Measurements from ENCODE around the gene NOL9.

Gene NOL9

DNA sequence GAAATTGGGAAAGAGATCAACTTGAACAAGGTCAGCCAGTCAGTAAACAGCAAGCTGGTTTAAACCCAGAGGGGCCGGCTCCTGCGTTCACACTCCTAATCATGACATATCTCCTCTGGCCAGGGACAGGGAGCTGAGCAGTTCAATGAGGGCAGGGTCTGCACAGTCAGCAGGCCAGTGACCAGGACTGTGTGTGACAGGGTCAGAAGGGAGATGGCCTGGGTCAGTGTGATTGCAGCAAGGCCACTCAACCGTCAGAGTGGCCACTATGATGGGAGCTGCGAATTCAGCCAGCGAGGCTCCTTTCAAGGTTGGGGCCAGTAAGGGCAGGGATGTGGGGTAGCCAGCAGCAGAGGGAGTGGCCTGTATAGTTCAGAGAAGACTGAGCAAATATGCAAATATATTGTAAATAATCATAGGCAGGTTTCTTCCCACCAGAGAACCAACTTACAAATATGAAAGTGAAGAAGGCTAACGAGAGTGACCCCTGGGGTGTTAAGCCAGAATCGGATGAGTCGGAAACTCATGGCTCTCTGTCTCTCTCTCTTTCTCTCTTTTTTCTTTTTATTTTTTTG is 20.0 kb downstream of the NOL9 start:
- DNase-seq (ENCODE audit: low read depth, low spot score) = no peak

DNA sequence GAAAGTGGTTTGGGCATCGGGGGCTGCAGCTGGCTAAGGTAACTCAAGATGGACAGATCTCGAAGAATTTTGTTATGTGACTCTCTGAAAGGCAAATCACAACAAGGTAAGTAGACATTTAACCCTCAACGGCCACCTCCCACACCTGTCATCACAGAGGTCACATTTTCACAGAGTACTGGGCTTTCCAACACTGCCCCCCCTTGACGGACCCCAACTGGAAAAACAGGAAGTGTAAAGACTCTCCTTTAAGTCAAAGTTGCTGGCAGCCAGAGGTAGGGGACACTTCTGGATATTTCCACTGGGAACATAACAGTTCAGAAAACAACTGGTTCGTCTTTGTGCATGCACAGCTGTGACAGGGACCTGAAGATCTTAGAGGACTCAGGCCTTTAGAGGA is 22.3 kb downstream of the NOL9 start:
- no peak overlapping the region for H3K4me3 ChIP-seq (ENCODE audit: low read length)
- no peak for DNase-seq (ENCODE audit: low read depth, low spot score)

More for the DNA sequence above, 20.0 kb downstream of the NOL9 start:
- no peak overlapping the region for H3K4me3 ChIP-seq (ENCODE audit: low read length)

DNA sequence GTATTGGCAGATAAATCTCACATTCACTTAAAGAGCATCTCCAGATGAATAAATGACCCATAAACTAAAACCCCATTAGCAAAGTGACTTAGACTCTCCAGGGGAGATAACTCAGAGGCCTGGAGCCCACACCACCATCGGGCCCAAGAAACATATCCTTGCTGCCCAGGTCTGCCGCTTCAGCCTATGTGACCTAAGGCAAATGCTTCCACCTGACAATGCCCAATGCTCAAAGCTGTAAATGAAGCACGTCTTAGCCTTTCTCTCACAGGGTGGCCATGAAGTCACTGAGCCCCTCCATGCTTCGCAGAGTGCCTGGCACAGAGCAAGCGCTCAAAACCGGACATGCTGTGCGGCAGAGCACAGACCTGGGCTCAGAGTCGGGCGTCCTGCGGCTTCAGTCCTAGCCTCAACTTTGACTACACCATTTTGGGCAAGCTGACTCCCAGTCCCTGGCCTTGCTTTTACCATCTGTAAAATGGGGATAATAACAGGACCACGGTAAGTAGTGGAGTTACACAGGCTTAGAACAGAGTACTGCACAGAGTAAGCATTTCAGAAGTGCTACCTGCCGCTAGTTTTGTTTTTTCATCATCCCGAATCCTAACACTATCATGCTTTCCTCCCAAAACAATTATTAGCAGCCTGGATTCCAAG is 23.7 kb downstream of the NOL9 start:
- no peak for DNase-seq (ENCODE audit: low read depth, low spot score)
- no peak overlapping the region for H3K4me3 ChIP-seq (ENCODE audit: low read length)

DNA sequence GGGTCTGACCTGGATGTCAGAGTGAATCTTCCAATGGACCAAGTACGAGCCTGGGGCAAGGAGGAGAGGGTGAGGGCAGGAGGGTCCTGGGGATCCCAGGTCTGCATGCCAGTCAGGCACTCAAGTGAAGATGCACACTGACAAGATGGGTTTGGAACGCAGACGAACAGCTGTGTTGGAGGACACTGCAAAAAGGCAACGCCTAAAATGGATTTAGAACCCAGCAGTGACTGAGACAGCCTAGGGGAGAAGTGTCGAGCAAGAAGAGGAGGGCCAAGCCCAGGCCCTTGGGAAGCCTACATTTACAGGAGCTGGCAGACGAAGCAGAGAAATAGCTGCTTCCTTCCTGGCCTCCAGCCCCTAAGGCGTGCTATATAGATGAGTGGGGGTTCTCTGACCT is 25.8 kb downstream of the NOL9 start:
- H3K4me3 ChIP-seq (ENCODE audit: low read length) = no peak overlapping the region
- DNase-seq (ENCODE audit: low read depth, low spot score) = no peak

DNA sequence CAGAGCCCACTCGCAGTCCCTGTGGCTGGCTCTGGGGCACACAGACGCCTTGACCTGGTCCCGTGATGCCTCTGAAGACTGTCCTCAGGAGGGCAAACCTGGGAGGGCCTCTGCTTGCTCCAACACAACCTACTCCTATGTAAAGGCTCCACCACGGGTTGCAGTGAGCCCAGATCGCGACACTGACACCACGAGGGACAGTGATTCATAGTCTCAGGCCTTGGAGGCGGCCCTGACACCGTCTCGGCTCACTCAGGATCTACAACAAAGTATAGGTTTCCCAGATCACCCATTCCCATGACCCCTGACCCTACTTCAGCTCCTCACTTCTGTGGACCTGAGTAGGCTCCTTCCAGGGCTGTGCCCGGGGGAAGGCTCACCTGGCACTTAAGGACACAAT is 28.0 kb downstream of the NOL9 start:
- DNase-seq (ENCODE audit: low read depth, low spot score) = no peak
- no peak overlapping the region for H3K4me3 ChIP-seq (ENCODE audit: low read length)

DNA sequence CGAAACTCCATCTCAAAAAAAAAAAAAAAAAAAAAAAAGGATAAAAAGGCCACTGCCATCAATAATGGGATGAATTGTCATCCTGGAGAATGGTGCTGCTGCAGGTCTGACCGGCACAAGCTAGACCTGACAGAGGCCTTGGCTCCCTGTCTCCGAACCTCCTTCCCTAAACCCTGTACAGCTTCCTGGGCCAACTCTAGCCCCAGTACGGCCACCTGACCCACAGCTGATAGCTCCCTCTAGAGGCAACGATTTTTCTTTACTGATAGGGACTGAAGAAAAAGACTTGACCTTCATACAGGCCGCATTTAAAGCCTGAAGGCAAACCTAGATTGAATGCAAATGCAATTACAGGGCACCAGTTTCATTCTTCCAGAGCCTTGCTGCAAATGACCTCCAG is 30.7 kb downstream of the NOL9 start:
- H3K4me3 ChIP-seq (ENCODE audit: low read length) = no peak overlapping the region
- DNase-seq (ENCODE audit: low read depth, low spot score) = no peak

DNA sequence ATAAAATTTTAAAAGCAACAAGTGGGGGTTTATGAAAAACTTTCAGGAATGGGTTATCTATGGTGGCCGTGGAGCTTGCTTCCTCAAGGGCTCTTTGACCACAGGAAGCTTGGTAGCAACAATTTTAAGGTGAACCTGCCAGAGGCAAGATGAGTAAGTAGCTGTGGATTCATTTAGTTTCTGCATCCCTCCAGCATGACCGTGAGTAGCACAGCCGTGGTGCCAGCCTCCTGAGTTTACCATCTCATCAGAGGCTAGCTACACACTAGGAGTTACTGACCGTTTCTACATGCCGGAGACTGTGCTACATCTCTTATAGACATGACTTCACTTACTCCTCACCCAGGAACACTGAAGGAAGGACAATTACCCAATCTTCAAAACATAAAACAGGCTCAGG is 32.8 kb downstream of the NOL9 start:
- no peak for DNase-seq (ENCODE audit: low read depth, low spot score)

DNA sequence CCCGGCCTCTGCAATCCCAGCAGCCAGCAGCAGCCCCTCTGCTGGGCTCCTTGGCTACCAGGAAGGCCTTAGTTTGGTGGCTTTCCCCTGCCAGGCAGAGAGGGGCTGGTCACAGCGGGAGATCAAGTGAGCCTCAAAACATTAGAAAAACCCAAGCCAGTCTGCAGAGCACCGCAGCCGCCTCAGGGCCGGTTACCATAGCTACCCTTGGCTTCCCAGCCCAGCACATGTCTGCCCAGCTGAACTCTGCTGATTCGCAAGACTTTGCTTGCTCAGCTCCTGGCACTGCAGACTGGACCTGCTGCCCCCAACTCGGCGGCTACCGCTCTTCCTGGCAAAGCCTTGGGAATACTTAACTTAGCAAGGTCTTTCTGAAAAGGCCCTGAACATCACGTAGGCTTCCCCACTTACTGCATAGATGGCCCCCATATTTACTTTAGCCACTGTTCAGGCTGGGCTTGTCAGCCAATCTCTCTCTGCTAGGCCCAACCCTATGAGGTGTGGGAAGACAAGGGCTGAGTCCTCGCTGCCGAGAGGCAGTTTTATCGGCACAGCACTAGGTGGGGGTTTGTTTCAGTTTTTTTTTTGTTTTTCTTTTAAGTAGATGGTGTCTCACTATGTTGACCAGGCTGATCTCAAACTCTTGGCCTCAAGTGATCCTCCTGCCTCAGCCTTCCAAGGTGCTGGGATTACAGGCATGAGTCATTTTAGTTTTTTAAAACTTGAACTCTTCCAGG is 34.2 kb downstream of the NOL9 start:
- no peak overlapping the region for H3K4me3 ChIP-seq (ENCODE audit: low read length)
- DNase-seq (ENCODE audit: low read depth, low spot score) = no peak

More for the DNA sequence above, 32.8 kb downstream of the NOL9 start:
- H3K4me3 ChIP-seq (ENCODE audit: low read length) = no peak overlapping the region

DNA sequence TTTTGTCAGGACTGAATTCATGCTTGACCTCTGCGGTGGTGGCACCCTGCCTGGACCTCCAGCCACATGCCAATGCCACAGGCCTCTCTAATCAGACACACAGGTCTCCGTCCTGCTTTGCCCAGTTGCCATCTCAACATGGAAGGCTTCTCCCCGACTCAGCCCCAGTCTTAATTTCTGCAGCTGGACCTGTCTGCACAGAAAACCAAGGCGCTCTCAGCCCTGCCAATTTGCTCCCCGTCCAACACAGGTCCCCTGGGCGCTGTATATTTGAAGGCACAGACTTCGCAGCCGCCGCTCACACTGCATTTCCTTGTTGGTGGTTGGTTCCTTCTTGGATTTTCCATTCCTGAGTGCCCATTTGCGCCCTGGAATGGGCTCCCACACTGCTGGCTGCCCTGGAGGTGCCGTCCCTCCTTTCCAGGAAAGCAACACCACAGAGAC is 34.8 kb downstream of the NOL9 start:
- no peak overlapping the region for H3K4me3 ChIP-seq (ENCODE audit: low read length)
- no peak for DNase-seq (ENCODE audit: low read depth, low spot score)

DNA sequence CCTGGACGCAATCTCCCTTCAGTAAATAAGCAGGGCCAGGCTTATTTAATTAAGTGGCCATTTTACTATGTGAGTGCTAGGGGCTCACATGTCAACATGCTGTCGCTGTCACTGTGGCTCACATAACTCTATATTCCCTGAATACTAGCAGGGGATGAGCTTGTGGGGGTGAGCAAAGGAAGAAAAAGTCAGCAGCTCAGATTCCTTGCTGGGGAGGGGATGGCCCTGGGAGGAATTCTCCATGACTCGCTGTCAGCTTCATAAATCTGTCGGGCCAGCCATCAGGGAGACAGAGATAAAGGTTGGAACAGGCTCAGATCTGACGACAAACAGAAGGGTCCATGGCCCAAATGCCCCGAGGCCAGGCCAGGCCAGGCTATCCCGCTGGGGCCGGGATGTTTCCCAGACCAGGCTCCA is 36.9 kb downstream of the NOL9 start:
- H3K4me3 ChIP-seq (ENCODE audit: low read length) = no peak overlapping the region
- no peak for DNase-seq (ENCODE audit: low read depth, low spot score)

DNA sequence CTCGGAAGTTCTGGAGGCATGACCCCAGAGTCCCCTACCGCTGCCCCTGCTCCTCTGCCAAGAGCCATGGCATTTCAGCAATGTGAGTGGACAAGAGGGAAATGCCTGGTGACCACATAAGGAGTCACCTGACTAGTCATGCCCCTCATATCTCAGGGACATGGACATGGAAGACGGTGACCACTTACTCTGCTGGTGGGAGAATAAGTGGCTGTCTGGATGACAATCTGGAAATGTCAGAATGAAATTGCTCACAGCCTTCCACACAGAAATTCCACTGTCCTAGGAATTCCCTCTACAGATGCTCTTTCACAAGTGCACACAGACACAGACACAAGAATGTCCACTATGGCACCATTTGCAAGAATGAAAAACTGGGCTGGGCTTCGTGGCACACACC is 38.5 kb downstream of the NOL9 start:
- no peak for DNase-seq (ENCODE audit: low read depth, low spot score)
- H3K4me3 ChIP-seq (ENCODE audit: low read length) = no peak overlapping the region

DNA sequence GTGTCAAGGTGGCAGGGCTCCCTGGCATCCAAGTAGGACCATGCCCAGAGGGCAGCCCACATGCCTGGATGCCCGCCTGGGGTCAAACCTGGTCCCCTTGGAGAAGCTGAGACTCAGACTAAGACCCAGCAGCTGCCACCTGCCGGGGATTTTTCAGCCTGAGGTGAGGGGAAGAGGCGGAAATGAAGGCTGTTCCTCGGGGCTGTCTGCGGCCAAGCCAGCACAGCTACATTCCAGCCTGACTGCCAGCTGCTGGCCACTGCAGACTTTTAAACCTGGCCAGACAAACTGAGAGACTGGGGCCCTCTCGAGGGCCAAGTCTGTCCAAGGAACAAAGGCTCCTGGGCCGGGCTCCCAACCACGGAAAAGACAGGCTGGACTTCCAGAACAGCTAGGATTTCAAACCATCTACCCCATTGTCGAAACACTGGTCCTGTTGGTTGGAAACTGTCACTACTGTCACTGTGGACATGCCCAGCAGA is 41.0 kb downstream of the NOL9 start:
- no peak overlapping the region for H3K4me3 ChIP-seq (ENCODE audit: low read length)
- DNase-seq (ENCODE audit: low read depth, low spot score) = no peak

DNA sequence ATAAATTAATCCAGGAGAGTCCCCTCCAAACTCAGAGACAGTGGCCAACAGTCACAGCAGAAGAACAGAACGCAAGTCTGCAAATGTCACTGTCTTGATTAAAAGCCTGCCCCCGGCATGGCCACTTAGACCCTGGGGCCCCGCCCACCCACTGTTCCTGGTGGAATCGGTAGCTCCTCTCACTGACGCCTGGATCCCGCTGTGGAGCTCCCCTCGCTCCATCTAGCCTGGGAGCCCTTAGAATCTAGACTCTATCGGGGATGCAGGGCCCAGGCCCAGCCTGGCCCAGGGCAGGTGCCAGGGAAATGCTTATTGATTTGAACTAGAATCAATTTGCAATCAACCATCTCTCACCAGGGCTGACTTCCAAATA is 41.4 kb downstream of the NOL9 start:
- no peak overlapping the region for H3K4me3 ChIP-seq (ENCODE audit: low read length)
- no peak for DNase-seq (ENCODE audit: low read depth, low spot score)

DNA sequence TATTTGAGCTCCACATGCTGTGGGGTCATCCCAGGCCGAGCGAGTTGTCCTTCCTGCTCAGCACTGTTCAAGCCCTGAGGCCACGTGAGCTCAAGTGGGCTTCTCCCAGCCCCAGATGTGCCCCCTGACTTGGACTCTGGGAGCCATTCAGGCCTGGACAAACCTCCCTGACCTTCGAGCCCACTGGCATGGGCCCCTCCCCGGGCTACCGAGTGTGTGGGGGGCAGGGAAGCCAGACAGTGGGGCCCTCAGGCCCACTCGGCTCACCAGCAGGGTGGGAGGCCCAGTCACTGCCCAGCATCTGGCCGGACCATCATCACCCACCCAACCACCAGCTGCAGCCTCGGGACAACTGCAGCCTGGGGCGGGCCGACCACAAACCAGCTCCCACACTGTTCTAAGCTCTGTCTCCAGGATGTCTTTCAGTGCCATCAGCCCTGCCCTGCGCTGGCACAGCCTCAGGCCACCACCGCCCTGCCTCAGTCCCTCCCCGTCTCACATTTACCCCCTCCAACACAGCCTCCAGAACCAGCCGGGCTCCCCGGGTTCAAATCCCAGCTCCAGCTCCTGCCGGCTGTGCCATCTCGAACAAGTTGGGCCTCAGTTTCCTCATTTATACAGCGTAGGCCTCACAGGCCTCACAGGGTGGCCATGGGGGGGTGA is 41.9 kb downstream of the NOL9 start:
- no peak for DNase-seq (ENCODE audit: low read depth, low spot score)
- no peak overlapping the region for H3K4me3 ChIP-seq (ENCODE audit: low read length)

DNA sequence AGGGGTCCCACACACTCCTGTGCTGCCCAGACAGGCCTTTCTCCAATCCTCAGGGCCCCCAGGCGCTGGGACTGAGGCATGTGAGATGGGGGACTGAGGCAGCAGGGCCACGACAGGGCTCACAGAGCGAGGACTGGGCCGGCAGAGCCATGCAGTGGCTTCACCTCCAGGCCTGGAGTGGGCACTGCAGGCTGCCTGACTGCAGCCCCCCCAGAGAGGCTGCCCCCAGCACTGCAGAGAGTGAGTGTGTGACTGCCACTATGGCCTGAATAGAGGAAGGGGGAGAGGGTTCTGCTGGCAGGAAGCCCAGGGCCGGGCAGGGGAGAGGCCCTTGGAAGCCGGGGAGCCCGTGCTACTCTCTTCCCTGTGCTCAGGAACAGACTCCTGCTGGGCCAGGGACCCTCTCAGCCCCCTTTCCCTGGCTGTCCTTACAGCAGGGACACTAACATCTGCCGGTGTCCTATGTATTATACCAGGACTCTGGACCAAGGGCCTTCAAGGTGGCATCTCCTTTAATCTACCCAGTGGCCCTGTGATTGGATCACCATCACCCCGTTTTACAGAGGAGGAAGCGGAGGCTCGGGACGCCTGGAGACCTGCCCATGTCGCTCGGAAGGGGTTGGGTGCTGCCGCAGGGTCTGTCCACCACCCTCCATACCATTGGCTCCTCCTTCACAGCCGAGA is 42.6 kb downstream of the NOL9 start:
- H3K4me3 ChIP-seq (ENCODE audit: low read length) = no peak overlapping the region
- DNase-seq (ENCODE audit: low read depth, low spot score) = no peak

DNA sequence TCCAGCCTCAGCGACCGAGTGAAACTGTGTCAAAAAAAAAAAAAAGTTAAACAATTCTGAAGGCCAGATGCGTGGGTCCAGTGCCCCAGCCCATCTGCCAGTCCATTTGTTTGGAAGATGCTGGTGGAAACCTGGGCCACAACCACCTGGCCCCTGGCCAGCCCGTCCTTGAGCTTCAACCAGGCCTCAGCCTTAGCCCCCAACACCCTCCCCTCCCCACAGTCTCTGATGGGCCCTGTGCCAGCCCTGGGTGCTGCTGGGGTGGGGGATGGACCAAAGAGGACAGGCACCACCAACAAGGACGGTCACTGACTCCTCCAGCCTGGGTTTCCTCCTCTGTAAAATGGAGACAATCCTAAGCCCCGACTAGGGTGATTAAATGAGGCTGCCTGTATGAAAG is 43.3 kb downstream of the NOL9 start:
- no peak for DNase-seq (ENCODE audit: low read depth, low spot score)
- no peak overlapping the region for H3K4me3 ChIP-seq (ENCODE audit: low read length)

DNA sequence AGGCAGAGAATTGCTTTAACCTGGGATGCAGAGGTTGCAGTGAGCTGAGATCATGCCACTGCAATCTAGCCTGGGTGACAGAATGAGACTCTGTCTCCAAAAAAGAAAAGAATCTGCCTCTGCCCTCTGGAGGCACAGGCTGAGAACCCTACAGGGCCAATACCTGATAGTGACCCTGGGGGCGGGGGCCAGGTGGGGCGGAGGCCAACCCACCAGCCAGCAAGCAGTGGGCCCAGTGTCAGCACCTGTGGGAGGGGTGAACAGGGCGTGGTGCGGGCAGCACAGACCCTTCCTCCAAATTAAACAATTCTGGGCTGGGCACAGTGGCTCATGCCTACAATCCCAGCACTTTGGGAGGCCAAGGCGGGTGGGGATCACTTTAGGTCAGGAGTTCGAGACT is 43.8 kb downstream of the NOL9 start:
- DNase-seq (ENCODE audit: low read depth, low spot score) = no peak
- H3K4me3 ChIP-seq (ENCODE audit: low read length) = no peak overlapping the region

DNA sequence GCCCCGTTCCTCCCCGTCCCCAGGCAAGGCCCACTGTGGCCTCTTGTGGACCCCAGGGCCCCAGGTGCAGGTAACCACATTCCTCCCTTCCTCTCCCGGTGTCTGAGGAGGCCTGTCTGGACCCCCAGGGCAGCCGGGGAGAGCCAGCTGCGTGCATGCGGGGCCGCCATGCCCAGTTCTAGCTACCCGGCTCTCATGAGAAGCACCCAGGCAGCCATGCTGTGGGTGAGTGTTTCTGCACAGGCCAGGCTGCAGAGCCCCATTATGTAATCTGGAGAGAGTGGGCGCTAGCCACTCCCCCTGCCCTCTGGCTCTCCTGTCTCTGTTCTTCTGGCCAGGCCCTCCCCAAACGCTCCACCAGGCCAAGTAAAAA is 44.4 kb downstream of the NOL9 start:
- no peak for DNase-seq (ENCODE audit: low read depth, low spot score)
- no peak overlapping the region for H3K4me3 ChIP-seq (ENCODE audit: low read length)

DNA sequence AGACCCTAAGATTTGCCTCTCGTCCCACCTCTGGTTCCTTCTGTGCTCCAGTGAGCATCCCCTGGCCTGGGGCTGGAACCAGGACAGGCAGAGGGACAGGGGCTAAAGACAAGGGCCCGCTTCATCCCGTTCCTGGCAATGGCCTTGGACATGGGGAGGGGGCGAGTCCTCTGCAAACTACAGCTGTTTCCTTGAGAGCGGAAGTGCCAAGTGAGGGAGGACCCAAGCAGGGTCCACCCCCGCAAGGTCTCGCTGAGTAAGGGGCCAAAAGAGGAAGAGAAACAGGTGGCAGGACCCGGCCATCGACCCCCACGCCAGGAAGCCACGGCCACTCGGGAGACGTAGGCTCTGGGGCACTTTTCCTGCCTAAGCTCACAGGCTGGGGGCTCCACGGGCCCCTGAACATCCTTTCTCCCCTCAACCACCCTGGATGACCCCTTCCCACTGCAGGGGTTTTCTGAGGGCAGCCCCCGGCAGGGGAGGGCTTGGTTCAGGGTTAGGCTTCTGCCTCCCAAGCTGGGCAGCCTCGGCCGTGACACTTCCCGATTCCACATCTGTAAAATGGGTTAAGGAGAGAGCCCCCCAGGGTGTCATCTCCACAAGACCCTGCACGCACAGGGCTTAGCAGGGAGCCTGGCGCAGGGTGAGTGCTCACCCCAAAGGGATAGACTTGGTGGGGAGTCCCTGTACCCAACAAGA is 44.9 kb downstream of the NOL9 start:
- no peak for DNase-seq (ENCODE audit: low read depth, low spot score)
- no peak overlapping the region for H3K4me3 ChIP-seq (ENCODE audit: low read length)
